Central memory CD8-positive, alpha-beta T cell (primary cell): ENCODE results near the gene LRP2.

Source experiments
- ATAC-seq: fragments of 150-1000 bp; cut with Tn5 transposase; replicated peaks from 2 replicates; pipeline ENCODE4 v1.10.0; 2022; ENCODE audit warnings: mild to moderate bottlenecking, moderate FRiP score, moderate number of reproducible peaks; ENCODE audit not compliant: poor library complexity, severe bottlenecking; ENCODE audit errors: extremely low read depth
- DNase-seq, 2 donors: peaks; one replicate each; pipeline ENCODE4 v3.0.0; 2021; ENCODE audit warnings: low spot score in 2 of 2
- H3K27ac Mint-ChIP-seq: one replicate; pipeline ENCODE4 v1.8.0; 2022; ENCODE audit warnings: low read depth, mild to moderate bottlenecking, moderate library complexity, mixed read lengths
- H3K27me3 Mint-ChIP-seq: one replicate; pipeline ENCODE4 v1.8.0; 2022; ENCODE audit warnings: mixed read lengths
- H3K36me3 Mint-ChIP-seq: one replicate; pipeline ENCODE4 v1.8.0; 2022; ENCODE audit warnings: mild to moderate bottlenecking, moderate library complexity, mixed read lengths; ENCODE audit not compliant: insufficient read depth
- H3K4me1 Mint-ChIP-seq: one replicate; pipeline ENCODE4 v1.8.0; 2022; ENCODE audit warnings: mixed read lengths
- H3K4me3 Mint-ChIP-seq: one replicate; pipeline ENCODE4 v1.8.0; 2022; ENCODE audit warnings: mild to moderate bottlenecking, moderate library complexity, mixed read lengths
- H3K9me3 Mint-ChIP-seq: one replicate; pipeline ENCODE4 v1.8.0; 2022; ENCODE audit warnings: mixed read lengths

The LRP2 gene

GRCh38 chr2:169203952-169204351, 158.4 kb downstream of the LRP2 start:
- ATAC-seq (no peak), DNase-seq (no peak)
- no peaks in the 10 kb centered on the region for H3K9me3 Mint-ChIP-seq
- peaks cover 46% of the 10 kb centered on the region for H3K27me3 Mint-ChIP-seq
- H3K36me3 Mint-ChIP-seq = no peaks in the 10 kb centered on the region
- H3K4me1 Mint-ChIP-seq = no peaks in the 10 kb centered on the region
- H3K27ac Mint-ChIP-seq = no peak overlapping the region
- H3K4me3 Mint-ChIP-seq = no peak overlapping the region

- H3K4me1 Mint-ChIP-seq = no peaks in the 10 kb centered on the region
- no peak overlapping the region for H3K4me3 Mint-ChIP-seq
- no peaks in the 10 kb centered on the region for H3K9me3 Mint-ChIP-seq
- DNase-seq = no peak
- H3K27me3 Mint-ChIP-seq = peaks cover 54% of the 10 kb centered on the region
- H3K27ac Mint-ChIP-seq = no peak overlapping the region
- ATAC-seq = no peak
- H3K36me3 Mint-ChIP-seq = no peaks in the 10 kb centered on the region
These were observed 161.6 kb downstream of the LRP2 start for GRCh38 chr2:169200756-169201155.

DNA sequence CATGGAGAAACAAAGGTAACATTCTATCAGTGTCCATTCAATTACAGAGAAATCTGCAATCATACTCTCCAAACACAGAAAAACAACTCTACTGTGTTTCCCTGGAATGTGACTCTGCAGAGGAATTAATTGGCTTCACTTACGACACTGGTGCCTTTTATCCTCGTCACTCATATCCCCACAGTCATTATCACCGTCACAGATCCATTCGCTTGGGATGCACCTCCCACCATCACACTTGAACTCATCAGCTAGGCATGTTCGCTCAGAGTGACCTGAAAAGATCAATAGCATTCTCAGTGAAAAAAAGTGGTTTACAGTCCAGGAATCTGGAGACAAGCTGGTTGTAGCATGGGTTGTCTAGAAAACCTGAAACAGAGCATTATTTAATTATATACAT, 168.7 kb downstream of the LRP2 start:
- DNase-seq (no peak), ATAC-seq (no peak)
- H3K9me3 Mint-ChIP-seq = no peaks in the 10 kb centered on the region
- no peak overlapping the region for H3K4me3 Mint-ChIP-seq
- H3K4me1 Mint-ChIP-seq = no peaks in the 10 kb centered on the region
- H3K27me3 Mint-ChIP-seq = peaks cover 24% of the 10 kb centered on the region
- H3K36me3 Mint-ChIP-seq = no peaks in the 10 kb centered on the region
- no peak overlapping the region for H3K27ac Mint-ChIP-seq

GRCh38 chr2:169190197-169190775, 172.0 kb downstream of the LRP2 start:
- H3K27ac Mint-ChIP-seq = no peak overlapping the region

DNA sequence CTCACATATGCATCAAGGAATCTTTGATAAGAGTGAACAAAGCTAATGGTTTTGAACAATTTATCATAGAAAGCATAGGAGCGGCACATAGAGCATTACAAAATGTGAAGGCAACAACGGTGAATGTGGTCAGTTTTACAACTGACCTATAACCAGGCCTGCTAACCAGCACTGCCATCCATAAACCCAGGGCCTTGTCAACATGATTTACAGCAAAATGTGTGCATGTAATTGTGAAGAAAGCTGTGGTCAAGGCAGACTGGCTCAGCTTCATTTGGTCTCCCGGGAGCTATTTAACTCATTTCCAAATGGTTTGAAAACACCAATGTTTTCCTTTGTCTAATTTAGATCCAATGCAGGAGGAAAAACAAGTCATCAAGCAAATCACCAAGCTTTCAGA, 173.2 kb downstream of the LRP2 start:
- no peaks in the 10 kb centered on the region for H3K36me3 Mint-ChIP-seq
- H3K27me3 Mint-ChIP-seq = peaks cover 32% of the 10 kb centered on the region
- no peaks in the 10 kb centered on the region for H3K9me3 Mint-ChIP-seq
- DNase-seq = no peak
- no peak overlapping the region for H3K4me3 Mint-ChIP-seq
- no peak overlapping the region for H3K27ac Mint-ChIP-seq
- no peak for ATAC-seq
- no peaks in the 10 kb centered on the region for H3K4me1 Mint-ChIP-seq

More at GRCh38 chr2:169190197-169190775, 172.0 kb downstream of the LRP2 start:
- ATAC-seq = no peak
- no peaks in the 10 kb centered on the region for H3K4me1 Mint-ChIP-seq
- H3K9me3 Mint-ChIP-seq = no peaks in the 10 kb centered on the region
- H3K27me3 Mint-ChIP-seq = peaks cover 25% of the 10 kb centered on the region
- H3K4me3 Mint-ChIP-seq = no peak overlapping the region
- DNase-seq = no peak
- no peaks in the 10 kb centered on the region for H3K36me3 Mint-ChIP-seq

DNA sequence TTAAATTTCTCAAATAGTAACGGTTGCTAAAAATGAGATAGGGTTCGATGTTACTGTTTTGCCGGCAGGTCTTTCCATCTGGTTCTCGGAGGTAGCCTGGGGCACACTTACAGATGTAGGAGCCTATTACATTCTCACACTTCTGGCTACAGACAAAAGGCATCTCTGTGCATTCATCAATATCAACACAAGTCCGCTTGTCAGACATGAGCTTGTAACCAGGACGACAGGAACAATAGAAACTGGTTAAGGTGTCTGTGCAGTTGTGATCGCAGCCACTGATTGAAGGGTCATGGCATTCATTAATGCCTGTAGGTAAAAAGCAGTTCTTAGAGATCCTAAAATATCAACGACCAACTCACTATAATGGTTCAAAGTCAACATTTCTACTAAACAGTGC, 176.6 kb downstream of the LRP2 start:
- Mint-ChIP-seq H3K27me3 (peaks cover 48% of the 10 kb centered on the region), H3K4me3 (no peak overlapping the region), H3K4me1 (no peaks in the 10 kb centered on the region), H3K36me3 (no peaks in the 10 kb centered on the region), H3K27ac (no peak overlapping the region), H3K9me3 (no peaks in the 10 kb centered on the region)
- DNase-seq (no peak), ATAC-seq (no peak)

- H3K9me3 Mint-ChIP-seq = no peaks in the 10 kb centered on the region
- H3K36me3 Mint-ChIP-seq = no peaks in the 10 kb centered on the region
- H3K27me3 Mint-ChIP-seq = peaks cover 40% of the 10 kb centered on the region
- H3K4me3 Mint-ChIP-seq = no peak overlapping the region
- ATAC-seq = no peak
- no peak for DNase-seq
- H3K27ac Mint-ChIP-seq = no peak overlapping the region
- no peaks in the 10 kb centered on the region for H3K4me1 Mint-ChIP-seq
These were observed 178.3 kb downstream of the LRP2 start for GRCh38 chr2:169184074-169184473.

GRCh38 chr2:169182573-169182972, 179.8 kb downstream of the LRP2 start:
- H3K27me3 Mint-ChIP-seq = peaks cover 31% of the 10 kb centered on the region
- H3K27ac Mint-ChIP-seq = no peak overlapping the region
- no peaks in the 10 kb centered on the region for H3K36me3 Mint-ChIP-seq

GRCh38 chr2:169178804-169179390, 183.4 kb downstream of the LRP2 start:
- peaks cover 2% of the 10 kb centered on the region for H3K36me3 Mint-ChIP-seq
- H3K4me3 Mint-ChIP-seq = no peak overlapping the region
- peaks cover 55% of the 10 kb centered on the region for H3K27me3 Mint-ChIP-seq
- H3K4me1 Mint-ChIP-seq = no peaks in the 10 kb centered on the region
- DNase-seq (no peak), ATAC-seq (no peak)
- no peaks in the 10 kb centered on the region for H3K9me3 Mint-ChIP-seq
- H3K27ac Mint-ChIP-seq = no peak overlapping the region

More at GRCh38 chr2:169182573-169182972, 179.8 kb downstream of the LRP2 start:
- DNase-seq (no peak), ATAC-seq (no peak)
- Mint-ChIP-seq H3K4me1 (no peaks in the 10 kb centered on the region), H3K4me3 (no peak overlapping the region), H3K9me3 (no peaks in the 10 kb centered on the region)

- peaks cover 55% of the 10 kb centered on the region for H3K27me3 Mint-ChIP-seq
- peaks cover 2% of the 10 kb centered on the region for H3K36me3 Mint-ChIP-seq
- H3K9me3 Mint-ChIP-seq = no peaks in the 10 kb centered on the region
- ATAC-seq (no peak), DNase-seq (no peak)
- H3K27ac Mint-ChIP-seq = no peak overlapping the region
- no peak overlapping the region for H3K4me3 Mint-ChIP-seq
- H3K4me1 Mint-ChIP-seq = no peaks in the 10 kb centered on the region
These were observed 184.0 kb downstream of the LRP2 start for GRCh38 chr2:169178364-169178763.

- DNase-seq (no peak), ATAC-seq (no peak)
- no peak overlapping the region for H3K4me3 Mint-ChIP-seq
- peaks cover 2% of the 10 kb centered on the region for H3K36me3 Mint-ChIP-seq
- peaks cover 73% of the 10 kb centered on the region for H3K27me3 Mint-ChIP-seq
- H3K9me3 Mint-ChIP-seq = no peaks in the 10 kb centered on the region
- no peaks in the 10 kb centered on the region for H3K4me1 Mint-ChIP-seq
- no peak overlapping the region for H3K27ac Mint-ChIP-seq
These were observed 187.2 kb downstream of the LRP2 start for GRCh38 chr2:169175112-169175511.

DNA sequence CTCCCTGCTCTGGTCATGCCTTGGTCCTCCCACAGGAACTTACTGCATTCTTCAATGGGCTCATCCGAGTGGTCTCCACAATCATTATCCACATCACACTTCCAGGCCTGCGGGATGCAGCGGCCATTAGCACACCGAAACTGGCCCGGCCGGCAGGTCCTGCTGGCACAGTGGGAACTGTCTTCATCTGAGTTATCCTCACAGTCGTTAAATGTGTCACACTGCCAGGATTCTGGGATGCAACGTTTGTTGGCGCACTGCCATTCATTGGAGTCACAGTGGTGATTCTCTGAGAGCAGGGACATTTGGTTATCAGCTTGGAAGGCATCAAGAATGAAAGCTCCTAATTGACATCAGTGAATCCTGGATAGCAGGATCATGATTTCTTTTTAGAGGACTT, 188.5 kb downstream of the LRP2 start:
- ATAC-seq (no peak), DNase-seq (no peak)
- Mint-ChIP-seq H3K4me1 (no peaks in the 10 kb centered on the region), H3K27ac (no peak overlapping the region), H3K36me3 (peaks cover 2% of the 10 kb centered on the region), H3K27me3 (peaks cover 80% of the 10 kb centered on the region), H3K4me3 (no peak overlapping the region), H3K9me3 (no peaks in the 10 kb centered on the region)

GRCh38 chr2:169172914-169173313, 189.4 kb downstream of the LRP2 start:
- Mint-ChIP-seq H3K27me3 (peaks cover 86% of the 10 kb centered on the region), H3K4me3 (no peak overlapping the region), H3K27ac (no peak overlapping the region), H3K4me1 (no peaks in the 10 kb centered on the region), H3K9me3 (no peaks in the 10 kb centered on the region), H3K36me3 (peaks cover 2% of the 10 kb centered on the region)
- ATAC-seq = no peak
- no peak for DNase-seq
